CD14-positive monocyte (primary cell): ENCODE data around the gene FASN. TPM values are rescaled to one million over a fixed set of nuclear protein-coding genes. Genes with fewer than 3 reads are reported as not detected.

Source experiments
- DNase-seq, 3 donors: peaks; one replicate each; pipeline ENCODE4 v3.0.0-alpha.2; 2011 to 2022
- H2AFZ ChIP-seq: 2 replicates; pipeline ENCODE4 v1.6.0; 2012; ENCODE audit warnings: mild to moderate bottlenecking, low read depth, low read length, inconsistent platforms; ENCODE audit not compliant: insufficient read depth, poor library complexity, severe bottlenecking
- H3K27ac ChIP-seq, 2 donors: 1 replicate in 1 of 2; 2 replicates in 1 of 2; pipeline ENCODE4 v1.5.1; 2012 to 2013; ENCODE audit warnings: low read length in 2 of 2, control low read depth in 1 of 2, inconsistent platforms in 1 of 2, low read depth in 1 of 2, mild to moderate bottlenecking in 1 of 2
- H3K27me3 ChIP-seq, 2 donors: one replicate each; pipeline versions ENCODE4 v1.6.0 to v1.6.1; 2011 to 2013; ENCODE audit warnings: low read length in 2 of 2; ENCODE audit not compliant: control insufficient read depth in 2 of 2, insufficient read depth in 2 of 2
- H3K36me3 ChIP-seq, 2 donors: replicated peaks in 1 of 2; 1 replicate in 1 of 2; 2 replicates in 1 of 2; pipeline versions ENCODE4 v1.5.1 to v1.6.1; 2012 to 2013; ENCODE audit warnings: low read length in 2 of 2, control low read depth in 1 of 2, inconsistent platforms in 1 of 2, mild to moderate bottlenecking in 1 of 2; ENCODE audit not compliant: insufficient read depth in 2 of 2, control insufficient read depth in 1 of 2
- H3K4me1 ChIP-seq, 2 donors: 1 replicate in 1 of 2; 2 replicates in 1 of 2; pipeline versions ENCODE4 v1.5.1 to v1.6.1; 2012 to 2013; ENCODE audit warnings: low read length in 2 of 2, control low read depth in 1 of 2, inconsistent platforms in 1 of 2, mild to moderate bottlenecking in 1 of 2, moderate library complexity in 1 of 2; ENCODE audit not compliant: insufficient read depth in 2 of 2, control insufficient read depth in 1 of 2
- H3K4me2 ChIP-seq: replicated peaks from 2 replicates; pipeline ENCODE3; 2012; ENCODE audit warnings: low read length, moderate library complexity, mild to moderate bottlenecking; ENCODE audit not compliant: poor library complexity, severe bottlenecking; ENCODE audit errors: extremely low read depth
- H3K4me3 ChIP-seq, 3 experiments: fragments of 200-600 bp in 1 of 3; sonication (generic) in 1 of 3; replicated peaks in 1 of 3; 1 replicate in 2 of 3; 2 replicates in 1 of 3; pipeline ENCODE4 v1.5.1; 2011 to 2013; ENCODE audit warnings: low read length in 3 of 3, mild to moderate bottlenecking in 3 of 3, control low read depth in 2 of 3, low read depth in 2 of 3, inconsistent platforms in 1 of 3, moderate library complexity in 1 of 3
- H3K79me2 ChIP-seq: 2 replicates; pipeline ENCODE4 v1.6.0; 2012; ENCODE audit warnings: mild to moderate bottlenecking, control low read depth, inconsistent platforms, low read length, moderate library complexity; ENCODE audit not compliant: insufficient read depth
- H3K9ac ChIP-seq: 2 replicates; pipeline ENCODE4 v1.6.0; 2017; ENCODE audit warnings: low read length, mild to moderate bottlenecking; ENCODE audit not compliant: insufficient read depth, poor library complexity, severe bottlenecking
- H3K9me3 ChIP-seq, 2 donors: replicated peaks in 1 of 2; 1 replicate in 1 of 2; 2 replicates in 1 of 2; pipeline versions ENCODE4 v1.5.1 to v1.6.1; 2012 to 2013; ENCODE audit warnings: low read length in 2 of 2, control low read depth in 1 of 2; ENCODE audit not compliant: control insufficient read depth in 1 of 2, insufficient read depth in 1 of 2
- H4K20me1 ChIP-seq: 2 replicates; pipeline ENCODE4 v1.6.0; 2012; ENCODE audit warnings: mild to moderate bottlenecking, low read length, control low read depth, moderate library complexity; ENCODE audit not compliant: insufficient read depth
- H3K27ac Mint-ChIP-seq, 7 donors: one replicate each; pipeline ENCODE4 v1.8.0; 2020; ENCODE audit warnings: mild to moderate bottlenecking in 7 of 7, mixed read lengths in 7 of 7, moderate library complexity in 6 of 7, inconsistent platforms in 2 of 7
- H3K27me3 Mint-ChIP-seq, 3 donors: one replicate each; pipeline ENCODE4 v1.8.0; 2021 to 2022; ENCODE audit warnings: low read depth in 3 of 3, mild to moderate bottlenecking in 3 of 3, mixed read lengths in 3 of 3, moderate library complexity in 3 of 3, inconsistent platforms in 1 of 3
- H3K36me3 Mint-ChIP-seq, 2 donors: one replicate each; pipeline ENCODE4 v1.8.0; 2020; ENCODE audit warnings: mixed read lengths in 2 of 2, inconsistent platforms in 1 of 2, mild to moderate bottlenecking in 1 of 2
- H3K4me1 Mint-ChIP-seq: one replicate; pipeline ENCODE4 v1.8.0; 2020; ENCODE audit warnings: mild to moderate bottlenecking, mixed read lengths
- H3K4me3 Mint-ChIP-seq, 2 donors: one replicate each; pipeline ENCODE4 v1.8.0; 2020; ENCODE audit warnings: mild to moderate bottlenecking in 2 of 2, mixed read lengths in 2 of 2, moderate library complexity in 1 of 2
- H3K9me3 Mint-ChIP-seq, 7 donors: one replicate each; pipeline ENCODE4 v1.8.0; 2020 to 2022; ENCODE audit warnings: mixed read lengths in 7 of 7, mild to moderate bottlenecking in 6 of 7, moderate library complexity in 6 of 7, inconsistent platforms in 2 of 7
- CTCF ChIP-seq: fragments of 200-600 bp; IDR thresholded peaks from one replicate; pipeline ENCODE4 v1.8.0; 2022; ENCODE audit warnings: antibody characterized with exemption, mild to moderate bottlenecking
- WGBS: methylation state at CpG from one replicate; pipeline ENCODE4 v1.1.5; 2013; ENCODE audit warnings: missing lambda C conversion rate; ENCODE audit not compliant: insufficient coverage; 5-methylcytosine and 5-hydroxymethylcytosine counted together
- intact Hi-C, 2 donors: fragments of 100-400 bp; cut with micrococcal nuclease; formaldehyde crosslinking; loops; one replicate each; pipeline versions ENCODE4 v1.15.0 to v1.15.1; 2023
- polyA plus RNA-seq, 3 donors: library from polyadenylated mRNA; depleted of rRNA in 1 of 3; unstranded in 2 of 3; stranded (reverse) in 1 of 3; fragments of 300-500 nt in 2 of 3; fragments of >200 nt in 1 of 3; fragmentation: Illumina TruSeq in 2 of 3; gene quantifications; 1 replicate in 2 of 3; 2 replicates in 1 of 3; pipeline ENCODE4 v1.2.3, GENCODE V29; 2012 to 2021

Gene FASN
- polyA plus RNA-seq, 3 donors = 0.08 to 8.4 (median 0.13) TPM

- no peaks in the 10 kb centered on the region for H4K20me1 ChIP-seq
- Mint-ChIP-seq H3K36me3 (peaks cover 5 to 6% of the 10 kb centered on the region in 2 donors), H3K4me3 (peak overlapping the region; percentile 64 to 65), H3K27me3 (peaks cover 0 to 4% (median 0%) of the 10 kb centered on the region in 3 donors), H3K4me1 (peaks cover 16% of the 10 kb centered on the region), H3K9me3 (no peaks in the 10 kb centered on the region), H3K27ac (no peak overlapping the region)
- peak overlapping the region; percentile 36 to 73 (median 43) for H3K4me3 ChIP-seq
- H3K79me2 ChIP-seq = peaks cover 6% of the 10 kb centered on the region
- peak overlapping the region; percentile 91 for H3K4me2 ChIP-seq
- TF ChIP-seq CTCF = no peak
- H3K9ac ChIP-seq = peak overlapping the region; percentile 82
- 1% methylated on average over 75 of the region's 77 CpGs for WGBS
- no peaks in the 10 kb centered on the region for H3K9me3 ChIP-seq
- no peaks in the 10 kb centered on the region for H3K27me3 ChIP-seq
- H3K27ac ChIP-seq = peak overlapping the region; percentile 32 to 48
- intact Hi-C loops = loop anchor here in 1 of 2 donors (5.0 to 10.0 kb wide), 2 partner anchors 45 to 63 kb away; partner anchors contain the start of genes DCXR, GPS1, RAC3 and RFNG
- peaks cover 18 to 19% of the 10 kb centered on the region in 2 donors for H3K36me3 ChIP-seq
- DNase-seq = peak in 2 of 3 donors; percentile 3 to 23
- peak overlapping the region; percentile 81 for H2AFZ ChIP-seq
- H3K4me1 ChIP-seq = peaks cover 21 to 37% of the 10 kb centered on the region in 2 donors
Measured at GRCh38 chr17:82097184-82097918, 685 bp downstream of the FASN start.

GRCh38 chr17:82096709-82097183 is 1.3 kb downstream of the FASN start:
- Histone ChIP-seq H2AFZ (peak overlapping the region; percentile 81), H3K27ac (no peak overlapping the region), H3K79me2 (peaks cover 6% of the 10 kb centered on the region), H3K4me3 (peak overlapping the region; percentile 34 to 73 (median 43)), H3K4me1 (peaks cover 21 to 37% of the 10 kb centered on the region in 2 donors), H3K27me3 (no peaks in the 10 kb centered on the region), H3K9me3 (no peaks in the 10 kb centered on the region), H3K36me3 (peaks cover 24 to 25% of the 10 kb centered on the region in 2 donors), H3K4me2 (peak overlapping the region; percentile 91), H3K9ac (peak overlapping the region; percentile 82), H4K20me1 (no peaks in the 10 kb centered on the region)
- peaks cover 6 to 9% of the 10 kb centered on the region in 2 donors for H3K36me3 Mint-ChIP-seq
- peak overlapping the region; percentile 64 to 65 for H3K4me3 Mint-ChIP-seq
- intact Hi-C loops = loop anchor here in 1 of 2 donors (5.0 to 10.0 kb wide), 2 partner anchors 44 to 62 kb away; partner anchors contain the start of genes DCXR, GPS1, RAC3 and RFNG
- H3K27me3 Mint-ChIP-seq = peaks cover 0 to 4% (median 0%) of the 10 kb centered on the region in 3 donors
- H3K4me1 Mint-ChIP-seq = peaks cover 14% of the 10 kb centered on the region
- no peaks in the 10 kb centered on the region for H3K9me3 Mint-ChIP-seq
- WGBS = 98% methylated on average over 4 of the region's 8 CpGs
- no peak for TF ChIP-seq CTCF
- H3K27ac Mint-ChIP-seq = no peak overlapping the region
- DNase-seq = no peak
